ENCODE results near the gene ARSD. TPM values are rescaled to one million over a fixed set of nuclear protein-coding genes. Genes with fewer than 3 reads are reported as not detected.

The ARSD gene
- total and polyA plus RNA-seq, 2 of the 8 experiments (the other 6 are each of a cell fraction or from before 2014, with no cell fraction given): 1.8 to 3.2 TPM

- TF ChIP-seq EGR1 (IDR thresholded peaks at IDR 0.05; ENCODE audit: borderline replicate concordance, low read depth, low read length): no peak
- TF ChIP-seq POLR2A (IDR thresholded peaks at IDR 0.05; ENCODE audit: control extremely low read depth in 1 of 2, low read depth in 2 of 2, low read length in 2 of 2): no peak
- TF ChIP-seq POU5F1 (IDR thresholded peaks at IDR 0.05; ENCODE audit: low read depth, low read length): no peak
- TF ChIP-seq CHD1 (IDR thresholded peaks at IDR 0.05; ENCODE audit: low read depth, low read length): no peak
These were observed 71.6 kb downstream of the ARSD start (continued) for GRCh38 chrX:2857566-2857965.
